HepG2 (cell line): ENCODE data around the gene PHF5A. TPM values are rescaled to one million over a fixed set of nuclear protein-coding genes. Genes with fewer than 3 reads are reported as not detected.

Experiments
- AKAP8 ChIP-seq: sonication (generic); formaldehyde crosslinking; IDR thresholded peaks from 2 replicates; pipeline ENCODE4 v1.5.1; 2020; ENCODE audit warnings: mild to moderate bottlenecking, missing genetic modification reagents
- HMG20B ChIP-seq: conservative IDR thresholded peaks from 2 replicates; pipeline ENCODE4 v1.6.1; 2016; ENCODE audit warnings: missing genetic modification reagents, missing compliant biosample characterization
- IKZF4 ChIP-seq: sonication (generic); formaldehyde crosslinking; IDR thresholded peaks from 2 replicates; pipeline ENCODE4 v1.5.1; 2020; ENCODE audit warnings: borderline replicate concordance, mild to moderate bottlenecking, low read depth, missing genetic modification reagents; ENCODE audit errors: not compliant biosample characterization
- KMT2B ChIP-seq: IDR thresholded peaks from 2 replicates; pipeline ENCODE4 v1.6.1; 2016; ENCODE audit warnings: missing genetic modification reagents, missing compliant biosample characterization
- MXD4 ChIP-seq: IDR thresholded peaks from 2 replicates; pipeline ENCODE4 v1.6.1; 2016; ENCODE audit warnings: mild to moderate bottlenecking, missing biosample characterization, missing genetic modification reagents
- NFYC ChIP-seq: IDR thresholded peaks from 2 replicates; pipeline ENCODE4 v1.6.1; 2016; ENCODE audit warnings: missing genetic modification reagents, missing compliant biosample characterization
- NR2F6 ChIP-seq, 2 experiments: IDR thresholded peaks; 2 replicates each; pipeline ENCODE4 v1.6.1; 2016; ENCODE audit warnings: antibody characterized with exemption in 1 of 2, mild to moderate bottlenecking in 1 of 2
- SUZ12 ChIP-seq: fragments of 150-350 bp; IDR thresholded peaks from 2 replicates; pipeline ENCODE4 v1.6.1; 2014; ENCODE audit warnings: low read depth, low read length
- U2AF2 ChIP-seq: fragments of 200-400 bp; formaldehyde crosslinking; IDR thresholded peaks from 2 replicates; pipeline ENCODE4 v1.6.1; 2017; ENCODE audit warnings: low read depth, mild to moderate bottlenecking, low read length
- ZBTB7A ChIP-seq: sonication (generic); formaldehyde crosslinking; IDR thresholded peaks from 2 replicates; pipeline ENCODE4 v1.8.0; 2022; ENCODE audit warnings: mild to moderate bottlenecking, missing genetic modification reagents
- ZNF234 ChIP-seq: sonication (generic); formaldehyde crosslinking; conservative IDR thresholded peaks from 2 replicates; pipeline ENCODE4 v1.5.1; 2020; ENCODE audit warnings: mild to moderate bottlenecking, missing genetic modification reagents
- ZNF260 ChIP-seq: sonication (generic); formaldehyde crosslinking; IDR thresholded peaks from 2 replicates; pipeline ENCODE4 v1.4.0; 2020; ENCODE audit warnings: missing genetic modification reagents, low read depth, mild to moderate bottlenecking, borderline replicate concordance
- ZNF567 ChIP-seq: sonication (generic); formaldehyde crosslinking; IDR thresholded peaks from 2 replicates; pipeline ENCODE4 v1.8.1; 2023; ENCODE audit warnings: mild to moderate bottlenecking, missing genetic modification reagents, borderline replicate concordance
- polyA plus RNA-seq, 8 experiments: library from polyadenylated mRNA; depleted of rRNA in 3 of 8; stranded (reverse) in 7 of 8; unstranded in 1 of 8; fragments of >200 nt; fragmentation: Illumina TruSeq in 4 of 8; extraction: Trizol in 4 of 8; gene quantifications; 2 replicates each; pipeline versions ENCODE4 v1.2.1 to v1.2.3, GENCODE V29; 2011 to 2016; ENCODE audit warnings: low read depth in 4 of 8, missing spikeins in 1 of 8, mixed read lengths in 1 of 8; ENCODE audit not compliant: insufficient read depth in 1 of 8
- total RNA-seq, 5 experiments: library from RNA; depleted of rRNA; stranded (reverse); fragments of >200 nt; fragmentation: Illumina TruSeq; extraction: Trizol; gene quantifications; 2 replicates each; pipeline ENCODE4 v1.2.3, GENCODE V29; 2016; ENCODE audit warnings: low read depth in 1 of 5
- TF ChIP-seq, protein P1 (sequence below): fragments of 450-650 bp; IDR thresholded peaks from 2 replicates; pipeline ENCODE4 v1.6.1; 2016
- TF ChIP-seq, protein P2 (sequence below): IDR thresholded peaks from 2 replicates; pipeline ENCODE4 v1.6.1; 2012; ENCODE audit warnings: low read depth, low read length, improper control_type of control experiment
- TF ChIP-seq, protein P3 (sequence below): sonication (generic); formaldehyde crosslinking; IDR thresholded peaks from 2 replicates; pipeline ENCODE4 v1.9.0; 2021; ENCODE audit warnings: missing genetic modification reagents, borderline replicate concordance
- TF ChIP-seq, protein P4 (sequence below): sonication (generic); formaldehyde crosslinking; IDR thresholded peaks from 2 replicates; pipeline ENCODE4 v1.4.0; 2020; ENCODE audit warnings: missing genetic modification reagents, borderline replicate concordance

The PHF5A gene
- total and polyA plus RNA-seq, 2 of the 13 experiments (the other 11 are each of a cell fraction or from before 2014, with no cell fraction given): 56.6 to 105 TPM

DNA sequence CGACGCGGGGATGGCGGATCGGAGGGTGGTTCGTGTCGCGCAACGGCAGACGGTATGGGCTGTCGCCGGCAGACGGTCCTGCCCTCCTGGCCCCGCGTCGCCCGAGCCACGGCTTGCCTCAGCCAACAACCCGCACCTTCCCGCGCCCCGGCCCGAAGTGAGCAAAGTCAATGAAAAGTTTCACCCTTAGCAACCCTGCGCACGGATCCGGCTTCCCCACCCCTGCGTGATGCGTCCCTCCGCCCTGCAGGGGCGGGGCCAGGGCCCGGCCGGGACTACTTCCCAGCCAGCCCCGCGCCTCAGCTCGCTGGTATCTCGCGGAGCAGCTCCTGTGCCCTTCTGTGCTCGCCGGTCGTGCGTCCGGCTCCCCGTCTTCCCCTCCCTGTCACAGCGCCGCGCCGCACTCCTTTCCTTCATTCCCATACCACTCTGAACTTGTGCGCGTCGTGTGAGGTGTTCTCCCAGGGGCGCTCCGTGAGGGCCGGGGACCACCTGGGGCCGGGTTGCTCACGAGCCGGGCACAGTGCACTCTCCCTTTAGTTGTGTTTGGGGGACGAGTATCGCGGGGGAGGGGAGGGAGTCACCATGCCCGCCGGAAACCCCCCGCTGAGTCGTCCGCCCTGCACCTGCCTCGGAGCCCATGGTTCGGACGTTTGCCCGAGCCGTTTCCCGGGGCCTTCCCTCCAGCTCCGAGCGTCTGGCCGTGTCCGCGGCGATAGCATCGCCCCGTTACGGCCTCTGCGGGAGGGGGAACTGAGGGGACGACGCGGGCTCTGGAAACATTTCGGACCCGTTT lies 21.7 kb downstream of the PHF5A start, which contains the start of gene TOB2 (continued):
- TF ChIP-seq, protein P1, sequence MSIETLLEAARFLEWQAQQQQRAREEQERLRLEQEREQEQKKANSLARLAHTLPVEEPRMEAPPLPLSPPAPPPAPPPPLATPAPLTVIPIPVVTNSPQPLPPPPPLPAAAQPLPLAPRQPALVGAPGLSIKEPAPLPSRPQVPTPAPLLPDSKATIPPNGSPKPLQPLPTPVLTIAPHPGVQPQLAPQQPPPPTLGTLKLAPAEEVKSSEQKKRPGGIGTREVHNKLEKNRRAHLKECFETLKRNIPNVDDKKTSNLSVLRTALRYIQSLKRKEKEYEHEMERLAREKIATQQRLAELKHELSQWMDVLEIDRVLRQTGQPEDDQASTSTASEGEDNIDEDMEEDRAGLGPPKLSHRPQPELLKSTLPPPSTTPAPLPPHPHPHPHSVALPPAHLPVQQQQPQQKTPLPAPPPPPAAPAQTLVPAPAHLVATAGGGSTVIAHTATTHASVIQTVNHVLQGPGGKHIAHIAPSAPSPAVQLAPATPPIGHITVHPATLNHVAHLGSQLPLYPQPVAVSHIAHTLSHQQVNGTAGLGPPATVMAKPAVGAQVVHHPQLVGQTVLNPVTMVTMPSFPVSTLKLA: peak; percentile 48
- TF ChIP-seq ZNF260 (no peak), ZNF234 (CRISPR knock-in tag) (peak; percentile 78), ZBTB7A (CRISPR knock-in tag) (0 out of 2 replicates have a peak, but pooled peaks have one; percentile 59), AKAP8 (CRISPR knock-in tag) (peak; percentile 98), U2AF2 (0 out of 2 replicates have a peak, but pooled peaks have one; percentile 89), MXD4 (peak; percentile 94), SUZ12 (0 out of 2 replicates have a peak, but pooled peaks have one; percentile 7), HMG20B (peak; percentile 68), KMT2B (CRISPR knock-in tag) (peak; percentile 82), NFYC (CRISPR knock-in tag) (peak; percentile 54), ZNF567 (CRISPR knock-in tag) (0 out of 2 replicates have a peak, but pooled peaks have one; percentile 89), IKZF4 (no peak), NR2F6 (IDR thresholded peaks at IDR 0.05) (peak; percentile 63), NR2F6 (CRISPR knock-in tag; IDR thresholded peaks at IDR 0.05) (peak; percentile 89)
- TF ChIP-seq, protein P2, sequence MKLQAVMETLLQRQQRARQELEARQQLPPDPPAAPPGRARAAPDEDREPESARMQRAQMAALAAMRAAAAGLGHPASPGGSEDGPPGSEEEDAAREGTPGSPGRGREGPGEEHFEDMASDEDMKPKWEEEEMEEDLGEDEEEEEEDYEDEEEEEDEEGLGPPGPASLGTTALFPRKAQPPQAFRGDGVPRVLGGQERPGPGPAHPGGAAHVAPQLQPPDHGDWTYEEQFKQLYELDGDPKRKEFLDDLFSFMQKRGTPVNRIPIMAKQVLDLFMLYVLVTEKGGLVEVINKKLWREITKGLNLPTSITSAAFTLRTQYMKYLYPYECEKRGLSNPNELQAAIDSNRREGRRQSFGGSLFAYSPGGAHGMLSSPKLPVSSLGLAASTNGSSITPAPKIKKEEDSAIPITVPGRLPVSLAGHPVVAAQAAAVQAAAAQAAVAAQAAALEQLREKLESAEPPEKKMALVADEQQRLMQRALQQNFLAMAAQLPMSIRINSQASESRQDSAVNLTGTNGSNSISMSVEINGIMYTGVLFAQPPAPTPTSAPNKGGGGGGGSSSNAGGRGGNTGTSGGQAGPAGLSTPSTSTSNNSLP: peak; percentile 64; the same call in 1 of the 2 replicates
- TF ChIP-seq, protein P3, sequence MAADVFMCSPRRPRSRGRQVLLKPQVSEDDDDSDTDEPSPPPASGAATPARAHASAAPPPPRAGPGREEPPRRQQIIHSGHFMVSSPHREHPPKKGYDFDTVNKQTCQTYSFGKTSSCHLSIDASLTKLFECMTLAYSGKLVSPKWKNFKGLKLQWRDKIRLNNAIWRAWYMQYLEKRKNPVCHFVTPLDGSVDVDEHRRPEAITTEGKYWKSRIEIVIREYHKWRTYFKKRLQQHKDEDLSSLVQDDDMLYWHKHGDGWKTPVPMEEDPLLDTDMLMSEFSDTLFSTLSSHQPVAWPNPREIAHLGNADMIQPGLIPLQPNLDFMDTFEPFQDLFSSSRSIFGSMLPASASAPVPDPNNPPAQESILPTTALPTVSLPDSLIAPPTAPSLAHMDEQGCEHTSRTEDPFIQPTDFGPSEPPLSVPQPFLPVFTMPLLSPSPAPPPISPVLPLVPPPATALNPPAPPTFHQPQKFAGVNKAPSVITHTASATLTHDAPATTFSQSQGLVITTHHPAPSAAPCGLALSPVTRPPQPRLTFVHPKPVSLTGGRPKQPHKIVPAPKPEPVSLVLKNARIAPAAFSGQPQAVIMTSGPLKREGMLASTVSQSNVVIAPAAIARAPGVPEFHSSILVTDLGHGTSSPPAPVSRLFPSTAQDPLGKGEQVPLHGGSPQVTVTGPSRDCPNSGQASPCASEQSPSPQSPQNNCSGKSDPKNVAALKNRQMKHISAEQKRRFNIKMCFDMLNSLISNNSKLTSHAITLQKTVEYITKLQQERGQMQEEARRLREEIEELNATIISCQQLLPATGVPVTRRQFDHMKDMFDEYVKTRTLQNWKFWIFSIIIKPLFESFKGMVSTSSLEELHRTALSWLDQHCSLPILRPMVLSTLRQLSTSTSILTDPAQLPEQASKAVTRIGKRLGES (CRISPR knock-in tag): peak; percentile 91
- TF ChIP-seq, protein P4, sequence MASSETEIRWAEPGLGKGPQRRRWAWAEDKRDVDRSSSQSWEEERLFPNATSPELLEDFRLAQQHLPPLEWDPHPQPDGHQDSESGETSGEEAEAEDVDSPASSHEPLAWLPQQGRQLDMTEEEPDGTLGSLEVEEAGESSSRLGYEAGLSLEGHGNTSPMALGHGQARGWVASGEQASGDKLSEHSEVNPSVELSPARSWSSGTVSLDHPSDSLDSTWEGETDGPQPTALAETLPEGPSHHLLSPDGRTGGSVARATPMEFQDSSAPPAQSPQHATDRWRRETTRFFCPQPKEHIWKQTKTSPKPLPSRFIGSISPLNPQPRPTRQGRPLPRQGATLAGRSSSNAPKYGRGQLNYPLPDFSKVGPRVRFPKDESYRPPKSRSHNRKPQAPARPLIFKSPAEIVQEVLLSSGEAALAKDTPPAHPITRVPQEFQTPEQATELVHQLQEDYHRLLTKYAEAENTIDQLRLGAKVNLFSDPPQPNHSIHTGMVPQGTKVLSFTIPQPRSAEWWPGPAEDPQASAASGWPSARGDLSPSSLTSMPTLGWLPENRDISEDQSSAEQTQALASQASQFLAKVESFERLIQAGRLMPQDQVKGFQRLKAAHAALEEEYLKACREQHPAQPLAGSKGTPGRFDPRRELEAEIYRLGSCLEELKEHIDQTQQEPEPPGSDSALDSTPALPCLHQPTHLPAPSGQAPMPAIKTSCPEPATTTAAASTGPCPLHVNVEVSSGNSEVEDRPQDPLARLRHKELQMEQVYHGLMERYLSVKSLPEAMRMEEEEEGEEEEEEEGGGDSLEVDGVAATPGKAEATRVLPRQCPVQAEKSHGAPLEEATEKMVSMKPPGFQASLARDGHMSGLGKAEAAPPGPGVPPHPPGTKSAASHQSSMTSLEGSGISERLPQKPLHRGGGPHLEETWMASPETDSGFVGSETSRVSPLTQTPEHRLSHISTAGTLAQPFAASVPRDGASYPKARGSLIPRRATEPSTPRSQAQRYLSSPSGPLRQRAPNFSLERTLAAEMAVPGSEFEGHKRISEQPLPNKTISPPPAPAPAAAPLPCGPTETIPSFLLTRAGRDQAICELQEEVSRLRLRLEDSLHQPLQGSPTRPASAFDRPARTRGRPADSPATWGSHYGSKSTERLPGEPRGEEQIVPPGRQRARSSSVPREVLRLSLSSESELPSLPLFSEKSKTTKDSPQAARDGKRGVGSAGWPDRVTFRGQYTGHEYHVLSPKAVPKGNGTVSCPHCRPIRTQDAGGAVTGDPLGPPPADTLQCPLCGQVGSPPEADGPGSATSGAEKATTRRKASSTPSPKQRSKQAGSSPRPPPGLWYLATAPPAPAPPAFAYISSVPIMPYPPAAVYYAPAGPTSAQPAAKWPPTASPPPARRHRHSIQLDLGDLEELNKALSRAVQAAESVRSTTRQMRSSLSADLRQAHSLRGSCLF: peak; percentile 86; the same call in 1 of the 2 replicates
